NOMO-1 (cell line): Measurements from ENCODE around the gene SPACA1.

Experiments
- DNase-seq, 2 experiments: peaks; one replicate each; lab custom pipeline; 2025; ENCODE audit not compliant: unreplicated experiment in 2 of 2; lab: John Stamatoyannopoulos, UW

SPACA1 gene

GRCh38 chr6:88089708-88090107, 42.1 kb downstream of the SPACA1 start:
- no peak for DNase-seq

GRCh38 chr6:88105741-88106340, 58.2 kb downstream of the SPACA1 start:
- no peak for DNase-seq

- no peak for DNase-seq
Measured at GRCh38 chr6:88107241-88107640, 59.6 kb downstream of the SPACA1 start.

DNA sequence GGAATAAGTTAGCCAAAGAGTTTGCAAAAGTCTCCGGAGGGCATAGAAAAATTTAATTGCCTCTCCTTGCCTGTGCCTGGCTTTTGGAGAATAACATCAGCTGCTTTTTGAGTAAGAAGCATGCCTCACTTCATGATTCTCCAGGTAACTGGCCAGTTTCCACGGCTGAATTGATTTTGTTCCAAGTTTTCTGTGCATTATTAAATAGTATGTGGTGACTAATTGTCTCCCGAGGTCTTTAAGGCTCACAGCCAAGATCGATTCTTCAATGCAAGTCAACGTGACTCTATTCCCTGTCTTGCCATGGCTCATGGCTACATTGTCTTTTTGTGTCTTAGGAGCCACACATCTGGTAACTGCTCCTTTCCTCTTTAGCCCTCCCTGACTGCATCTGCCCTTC, 64.3 kb downstream of the SPACA1 start:
- no peak for DNase-seq

GRCh38 chr6:88114838-88115237, 67.2 kb downstream of the SPACA1 start:
- no peak for DNase-seq

DNA sequence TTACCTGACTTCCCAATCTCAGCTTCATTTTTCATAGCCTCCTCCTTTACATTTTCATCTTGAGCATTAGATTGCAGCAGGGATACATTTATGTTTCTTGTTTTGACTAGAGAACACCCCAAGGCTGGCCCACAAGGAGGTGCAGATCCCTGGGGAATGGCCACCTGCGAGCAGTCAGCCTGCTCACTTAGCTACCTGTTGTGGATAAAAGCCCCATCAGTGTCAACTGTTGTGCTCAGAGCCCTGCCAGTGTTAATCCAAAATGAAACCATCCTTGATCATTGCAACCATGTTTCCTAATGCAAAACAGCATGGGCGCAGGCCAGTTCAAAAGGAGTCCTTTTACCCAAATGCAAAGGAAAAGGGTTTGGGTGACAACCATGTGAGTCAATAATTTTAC, 67.7 kb downstream of the SPACA1 start:
- no peak for DNase-seq

GRCh38 chr6:88116276-88116675, 68.6 kb downstream of the SPACA1 start:
- DNase-seq: no peak
